GM10266 (cell line): ENCODE data around the gene EIF1B.

ENCODE experiments used
- DNase-seq: peaks from one replicate; pipeline ENCODE4 v3.0.0; 2012; ENCODE audit errors: extremely low spot score
- CTCF ChIP-seq: IDR thresholded peaks from 2 replicates; pipeline ENCODE4 v1.5.1; 2012; ENCODE audit warnings: mild to moderate bottlenecking, low read depth; ENCODE audit not compliant: control insufficient read depth, insufficient read depth; ENCODE audit errors: missing control alignments

The EIF1B gene

GRCh38 chr3:40309925-40310695 lies 603 bp downstream of the EIF1B start:
- TF ChIP-seq CTCF = no peak
- DNase-seq = peak; percentile 38

- TF ChIP-seq CTCF = no peak
- no peak for DNase-seq
Observed at GRCh38 chr3:40310705-40311104, 1.2 kb downstream of the EIF1B start.

DNA sequence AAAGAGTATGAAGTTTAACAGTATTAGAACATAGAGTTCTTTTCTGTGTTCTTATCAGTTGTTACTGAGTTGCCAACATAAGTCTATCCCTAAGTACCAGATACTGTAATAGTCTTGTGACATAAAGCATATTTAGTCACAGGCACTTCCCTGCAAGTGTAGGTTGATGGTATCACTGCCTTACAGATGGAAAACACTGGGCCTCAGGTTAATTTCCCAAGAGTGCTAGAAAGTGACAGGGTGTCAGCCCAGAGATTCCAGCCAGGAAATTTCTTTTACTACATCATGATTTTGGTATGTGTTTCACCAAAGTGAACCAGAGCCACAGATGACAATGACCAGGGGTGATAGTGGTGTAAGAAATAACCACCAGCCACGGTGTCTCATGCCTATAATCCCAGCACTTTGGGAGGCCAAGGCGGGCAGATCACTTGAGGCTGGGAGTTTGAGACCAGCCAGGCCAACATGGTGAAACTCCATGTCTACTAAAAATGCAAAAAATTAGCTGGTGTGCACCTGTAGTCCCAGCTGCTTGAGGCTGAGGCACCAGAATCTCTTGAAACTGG lies 3.2 kb downstream of the EIF1B start:
- no peak for DNase-seq
- TF ChIP-seq CTCF = no peak

- TF ChIP-seq CTCF = no peak
- DNase-seq = no peak
Observed at GRCh38 chr3:40313975-40314860, 4.7 kb downstream of the EIF1B start.

DNA sequence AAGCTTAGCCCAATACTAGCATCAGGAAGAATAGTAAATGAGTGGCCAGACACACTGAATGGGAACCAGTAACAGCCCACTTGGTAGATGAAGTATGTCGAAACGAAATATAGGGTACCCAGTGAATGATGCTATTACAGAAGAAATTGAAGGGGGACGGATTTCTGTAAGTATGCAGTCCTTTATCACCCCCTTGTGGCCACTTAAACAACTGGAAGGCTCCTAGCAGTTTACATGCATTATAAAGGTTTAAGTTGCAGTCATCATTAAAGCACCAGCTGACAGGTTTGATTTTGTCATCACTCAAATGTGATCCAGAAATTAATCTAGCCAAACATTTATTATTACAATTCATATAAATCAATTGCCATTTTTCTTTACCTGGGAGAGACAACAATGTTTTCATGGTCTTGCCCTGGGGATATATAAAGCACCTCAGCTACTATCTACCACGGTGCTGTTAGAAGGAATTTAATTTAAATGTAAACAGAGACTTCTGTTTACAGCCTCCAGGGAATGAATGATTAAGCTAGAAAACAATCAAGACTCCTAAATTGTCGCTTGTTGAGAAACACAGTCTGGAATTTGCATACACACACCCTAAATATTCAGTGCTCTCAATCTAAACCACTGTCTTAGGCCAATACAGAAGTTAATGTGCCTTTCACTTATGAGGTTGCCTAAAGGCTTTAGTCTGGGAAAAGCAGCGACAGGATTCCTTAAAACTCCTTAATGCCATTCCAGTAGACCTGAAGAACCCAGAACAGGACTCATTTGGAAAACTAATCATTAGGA lies 7.8 kb downstream of the EIF1B start:
- peak; percentile 57 for DNase-seq
- TF ChIP-seq CTCF = peak; percentile 74

DNA sequence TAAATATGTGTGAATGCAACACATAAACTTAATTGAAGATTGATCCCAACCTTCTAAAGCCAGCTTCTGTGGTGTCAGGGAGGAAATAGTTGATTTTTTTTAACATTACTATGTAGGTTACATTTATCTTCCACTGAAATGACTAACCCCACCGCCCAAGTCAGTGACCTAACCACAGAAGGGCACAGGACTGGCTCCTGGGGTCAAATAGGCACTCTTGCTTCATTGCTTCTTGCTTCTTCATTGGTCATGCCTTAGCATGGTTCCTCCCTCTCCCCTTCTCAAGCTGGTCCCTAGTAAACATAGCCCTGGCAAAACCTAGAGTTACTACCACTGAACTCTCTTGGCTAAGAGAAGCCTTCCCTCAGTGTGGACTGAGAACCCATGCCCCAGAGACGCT lies 12.3 kb downstream of the EIF1B start:
- DNase-seq = no peak
- no peak for TF ChIP-seq CTCF
